Stimulated activated CD8-positive, alpha-beta memory T cell treated with anti-CD3 and anti-CD28 coated beads, Interleukin-15, amount 100 ng/mL, for 48 hours (primary cell): ENCODE measurements around the gene LIPC.
"Not testable (repeated sequence)": the region's sequence is repeated elsewhere in the genome, so short reads cannot be mapped to it uniquely, and the experiment has no call there.

Source experiments
- DNase-seq, 2 donors: peaks; one replicate each; pipeline ENCODE4 v3.0.0-alpha.2; 2020; ENCODE audit warnings: low read depth in 2 of 2

LIPC gene

DNA sequence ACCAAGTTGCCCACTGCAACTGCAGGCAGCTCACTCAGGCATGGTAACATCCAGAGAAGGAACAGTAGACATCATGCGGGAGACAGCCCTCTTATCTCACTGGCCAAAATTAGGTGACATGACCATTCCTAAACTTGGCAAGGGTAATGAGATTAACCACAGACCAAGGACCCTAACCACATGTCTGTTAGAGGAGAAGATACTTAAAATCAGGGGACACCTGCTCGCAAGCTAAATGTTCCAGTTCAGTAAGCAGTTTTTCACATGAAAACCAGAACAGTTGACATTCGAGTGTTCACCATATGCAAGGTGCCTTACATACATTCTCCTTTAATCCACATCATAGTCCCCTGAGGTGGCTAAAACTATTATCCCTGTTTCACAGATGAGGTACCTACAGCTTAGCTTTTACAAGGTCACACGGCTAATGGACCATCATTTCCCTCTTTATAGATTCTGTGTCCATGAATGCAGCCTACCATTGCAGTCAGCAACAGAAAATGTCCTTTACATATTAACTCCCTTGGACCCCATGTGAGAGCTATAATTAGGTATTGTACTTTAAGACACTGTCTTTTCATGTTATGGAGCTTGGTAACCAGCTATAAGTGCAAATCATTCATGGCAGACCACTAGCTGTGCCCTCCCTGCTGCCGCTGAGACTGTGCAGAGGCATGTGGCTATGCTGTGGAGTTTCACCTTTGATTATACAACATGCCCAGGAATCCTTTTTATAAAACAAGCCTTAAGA lies 154.1 kb downstream of the LIPC start:
- no peak for DNase-seq

DNA sequence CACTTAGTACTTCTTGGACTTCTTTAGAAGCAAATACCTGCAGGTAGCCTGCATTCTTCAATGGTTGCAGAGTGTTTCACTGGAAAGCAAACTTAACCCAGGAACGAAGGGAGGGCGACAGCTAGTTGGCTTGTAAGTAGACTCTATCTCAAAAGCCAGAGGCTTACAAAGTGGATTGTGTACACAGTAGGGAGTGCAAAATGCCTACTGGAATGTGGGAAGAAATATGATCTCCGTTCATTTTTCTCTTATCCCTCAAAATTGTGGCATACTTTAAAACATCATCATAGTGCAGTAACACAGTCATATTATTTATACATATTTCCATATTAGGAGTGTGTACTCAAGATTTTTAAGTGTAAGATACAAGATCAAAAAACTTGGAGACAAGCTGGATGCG lies 155.7 kb downstream of the LIPC start:
- no peak for DNase-seq

DNA sequence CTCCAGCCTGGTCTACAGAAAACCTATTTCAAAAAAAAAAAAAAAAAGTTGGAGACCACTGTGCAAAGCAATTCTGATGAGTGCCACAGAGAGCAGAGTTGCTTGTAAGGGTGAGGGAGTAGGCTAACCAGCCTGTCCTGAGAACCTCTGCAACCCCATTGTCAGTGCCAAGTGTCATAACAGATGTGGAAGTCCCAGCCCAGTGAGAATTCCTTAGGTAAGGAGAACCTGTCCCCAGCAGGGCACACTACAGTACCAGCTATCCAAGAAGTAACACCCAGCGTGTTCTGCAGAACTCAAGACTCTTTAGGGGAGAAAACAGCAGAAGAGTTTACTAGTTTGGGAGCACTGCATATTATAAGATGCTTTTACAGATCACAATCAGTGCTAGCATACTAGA lies 156.3 kb downstream of the LIPC start:
- no peak for DNase-seq

DNA sequence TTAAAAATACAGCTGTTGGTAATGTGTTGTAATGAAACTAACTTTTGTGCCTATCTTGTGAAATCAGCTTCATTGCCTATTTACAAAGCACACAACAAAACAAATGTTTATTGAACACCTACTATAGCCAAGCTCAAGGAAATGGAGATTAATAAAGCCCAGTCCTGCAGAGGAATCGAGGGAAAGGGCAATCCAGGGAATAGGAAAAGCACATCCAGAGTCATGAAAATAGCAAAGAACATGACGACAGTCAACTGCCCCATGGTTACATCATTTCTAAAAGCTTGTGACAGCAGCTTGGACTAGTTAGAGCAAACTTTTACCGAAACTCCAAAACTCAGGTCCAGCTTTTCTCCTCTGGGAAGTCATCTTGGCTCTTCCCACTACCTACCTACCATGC lies 157.3 kb downstream of the LIPC start:
- no peak for DNase-seq

DNA sequence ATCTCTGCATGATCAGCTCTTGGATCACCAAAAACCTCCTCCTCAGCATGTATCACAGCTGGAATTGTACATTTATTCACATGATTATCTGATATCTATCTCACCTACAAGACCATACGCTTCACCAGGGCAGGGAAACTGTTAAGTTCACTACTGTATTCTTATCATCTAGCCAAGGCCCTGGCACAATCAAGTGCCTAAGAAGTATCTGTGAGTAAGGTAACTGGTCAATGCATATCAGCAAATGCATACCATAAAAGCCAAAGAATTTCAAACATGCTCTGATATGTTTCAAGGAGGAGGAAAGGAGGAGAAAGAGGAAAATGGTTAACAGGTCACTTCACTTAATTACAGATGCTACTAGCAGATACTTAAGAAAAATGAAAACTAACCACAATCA lies 158.4 kb downstream of the LIPC start:
- DNase-seq, result no peak

DNA sequence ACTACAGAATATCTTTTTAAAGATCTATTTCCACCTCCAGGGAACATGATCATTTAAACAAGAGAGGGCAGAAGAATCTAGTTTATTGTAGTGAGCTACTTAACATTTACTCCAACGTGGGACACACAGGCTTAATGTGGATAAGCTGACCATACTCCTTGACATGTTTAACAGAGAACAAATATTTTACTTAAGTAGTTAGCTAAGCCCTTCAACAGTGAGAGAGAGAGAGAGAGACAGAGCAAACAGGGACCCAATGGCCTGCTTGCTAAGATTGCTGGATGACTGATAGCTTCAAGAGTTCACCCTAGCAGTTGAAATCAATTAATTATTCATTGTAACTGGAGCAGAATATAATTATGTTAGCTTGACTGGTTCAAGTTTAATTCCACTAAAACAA lies 159.1 kb downstream of the LIPC start:
- no peak for DNase-seq

DNA sequence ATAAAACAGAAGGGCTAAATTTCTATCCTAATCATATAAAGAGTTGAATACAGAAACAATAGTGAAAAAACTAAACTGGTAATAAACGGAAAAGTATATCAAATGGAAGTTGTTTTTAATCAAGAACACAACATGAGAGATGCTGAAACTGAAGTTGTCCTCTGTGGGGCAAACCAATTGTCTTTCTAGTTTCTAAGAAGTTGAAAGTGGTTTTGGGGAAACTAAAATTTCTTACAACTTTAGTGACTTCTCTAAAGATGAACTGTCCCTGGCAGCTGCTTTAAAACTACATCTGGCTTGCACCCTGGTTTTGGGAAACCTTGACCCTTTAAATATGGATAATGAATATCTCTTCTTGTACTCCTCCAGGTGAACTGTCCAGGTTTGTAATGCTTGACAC lies 162.1 kb downstream of the LIPC start:
- DNase-seq, result no peak

DNA sequence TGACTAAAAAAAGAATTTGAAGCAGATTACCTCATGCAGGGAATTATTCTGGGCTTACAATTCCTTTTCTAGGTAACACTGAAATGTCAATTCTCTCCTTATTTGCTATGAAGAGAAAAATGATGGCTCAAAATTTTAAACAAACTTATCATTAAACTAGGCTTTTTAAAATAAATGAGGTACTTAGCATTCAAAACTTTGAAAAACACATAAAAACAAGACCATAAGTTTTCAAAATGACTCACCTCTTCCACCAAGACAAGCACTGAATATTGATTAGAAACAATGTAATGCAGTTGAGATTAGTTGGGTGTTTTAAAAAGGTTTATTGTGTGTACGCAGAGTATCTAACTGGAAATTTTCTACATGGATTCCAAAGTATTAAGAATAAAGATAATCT lies 163.1 kb downstream of the LIPC start:
- DNase-seq, result no peak

DNA sequence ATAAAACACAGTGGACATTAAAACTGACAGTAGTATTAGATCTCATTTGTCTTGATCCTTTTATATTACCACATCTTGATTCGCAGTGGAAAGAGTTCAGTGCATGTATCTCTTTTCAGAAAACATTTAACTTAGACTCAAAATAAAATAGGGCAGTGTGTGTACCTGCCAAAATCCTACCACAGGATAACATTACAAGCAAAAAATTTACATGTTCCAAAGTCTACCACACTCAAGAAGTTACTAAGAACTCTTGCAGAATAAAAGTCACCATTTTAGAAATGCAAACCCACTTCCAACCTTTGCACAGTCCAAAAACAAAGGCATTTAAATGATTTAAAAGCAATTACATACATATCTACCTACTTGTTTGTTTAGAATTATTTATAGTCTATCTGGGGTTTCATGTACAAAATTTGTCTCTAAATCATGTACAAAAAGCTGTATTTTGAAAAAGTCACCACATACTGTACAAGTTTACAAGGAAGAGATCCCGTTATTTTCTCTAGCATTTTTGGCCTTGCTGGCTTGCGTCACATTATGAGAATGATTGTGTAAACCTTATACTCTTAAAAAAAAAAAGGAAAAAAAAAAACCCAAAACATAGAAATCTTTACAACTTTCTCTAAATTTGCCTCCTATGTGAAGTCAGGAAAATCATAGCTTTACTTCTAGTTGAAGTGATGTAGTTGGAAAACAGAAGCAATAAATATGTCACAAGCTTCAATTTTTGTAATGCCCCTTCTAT lies 163.9 kb downstream of the LIPC start:
- no peak for DNase-seq

DNA sequence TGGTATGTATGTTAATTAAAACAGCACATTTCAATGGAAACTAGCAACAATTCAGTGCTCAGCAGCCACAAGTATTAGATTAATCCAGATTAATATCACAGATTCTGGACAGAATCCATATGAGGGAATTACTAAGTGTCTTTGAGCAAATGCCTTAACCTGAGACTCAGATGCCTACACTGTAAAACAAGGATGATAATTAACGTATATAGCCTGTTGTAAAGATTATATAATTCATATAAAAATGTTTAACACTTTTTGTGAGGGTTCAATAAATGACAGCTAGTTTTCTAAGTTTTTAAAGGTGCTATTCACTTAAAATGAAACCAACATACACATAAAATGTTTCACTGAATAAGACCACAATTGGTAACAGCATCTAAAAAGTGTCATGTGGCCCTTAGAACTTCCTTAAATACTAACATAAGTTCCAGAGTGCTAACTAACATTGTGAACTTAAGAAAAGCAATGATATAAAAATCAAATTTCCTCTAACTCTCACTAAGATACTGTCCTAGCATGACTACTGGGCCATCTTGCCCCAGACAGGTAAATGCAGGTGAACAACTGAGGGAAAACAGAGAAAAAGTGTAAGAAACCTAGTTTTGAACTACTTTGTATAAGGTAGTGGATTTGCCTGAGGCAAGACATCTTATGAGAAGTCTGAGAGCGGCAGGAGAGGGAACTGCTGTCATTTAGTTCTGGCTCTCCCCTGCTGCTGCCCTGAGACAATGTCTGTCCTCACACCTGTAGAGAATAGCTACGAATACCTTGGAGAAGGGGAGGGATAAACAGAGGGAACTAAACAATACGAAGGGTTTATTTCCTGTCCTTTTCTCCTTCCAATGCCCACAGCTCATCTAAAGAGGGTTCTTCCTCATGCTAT lies 166.4 kb downstream of the LIPC start:
- DNase-seq, result no peak

DNA sequence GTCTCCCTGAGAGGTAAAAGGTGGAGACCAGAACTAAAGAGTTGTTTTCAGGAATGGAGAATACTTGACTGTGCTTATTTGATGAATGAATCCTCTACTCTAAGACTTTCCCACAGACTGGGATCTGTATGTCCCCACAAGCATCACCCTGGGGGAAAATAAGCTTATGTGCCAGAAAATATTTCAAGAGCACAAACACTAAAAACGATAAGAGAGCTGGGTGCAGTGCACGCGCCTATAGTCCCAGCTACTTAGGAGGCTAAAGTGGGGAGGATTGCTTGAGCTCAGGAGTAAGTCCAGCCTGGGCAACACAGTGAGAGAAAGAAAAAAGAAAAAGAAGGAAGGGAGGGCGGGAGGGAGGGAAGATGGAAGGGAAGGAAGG lies 167.0 kb downstream of the LIPC start:
- DNase-seq, result no peak

DNA sequence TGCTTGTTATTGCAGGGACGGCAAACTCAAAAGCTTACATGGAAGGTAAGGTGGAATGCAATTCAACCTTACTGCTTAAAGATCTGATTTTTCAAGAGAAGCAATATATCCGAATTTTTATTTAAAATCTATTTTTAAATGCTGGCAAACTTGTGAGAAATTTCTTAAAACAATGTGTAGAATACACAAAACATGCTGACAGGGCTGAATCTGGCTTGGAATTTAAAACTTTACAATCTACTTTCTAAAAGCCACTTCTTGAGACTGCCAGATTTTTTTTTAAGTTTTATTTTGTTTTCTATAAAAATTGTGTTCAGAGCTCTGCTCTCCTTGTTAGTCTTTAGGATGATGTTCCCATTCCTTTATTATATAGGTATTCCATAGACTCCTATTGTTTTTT lies 171.0 kb downstream of the LIPC start:
- DNase-seq, result no peak

DNA sequence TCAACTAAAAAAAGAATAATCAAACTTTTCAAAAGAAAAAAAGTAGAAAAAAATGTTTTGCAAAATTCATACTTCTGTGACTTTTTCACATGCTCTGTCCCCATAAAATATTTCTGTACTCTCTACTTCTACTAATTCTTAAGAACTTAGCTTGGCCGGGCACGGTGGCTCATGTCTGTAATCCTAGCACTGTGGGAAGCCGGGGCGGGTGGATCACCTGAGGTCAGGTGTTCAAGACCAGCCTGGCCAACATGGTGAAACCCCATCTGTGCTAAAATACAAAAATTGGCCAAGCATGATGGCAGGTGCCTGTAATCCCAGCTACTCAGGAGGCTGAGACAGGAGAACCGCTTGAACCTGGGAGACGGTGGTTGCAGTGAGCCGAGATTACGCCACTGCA lies 172.1 kb downstream of the LIPC start:
- DNase-seq, result not testable (repeated sequence)

DNA sequence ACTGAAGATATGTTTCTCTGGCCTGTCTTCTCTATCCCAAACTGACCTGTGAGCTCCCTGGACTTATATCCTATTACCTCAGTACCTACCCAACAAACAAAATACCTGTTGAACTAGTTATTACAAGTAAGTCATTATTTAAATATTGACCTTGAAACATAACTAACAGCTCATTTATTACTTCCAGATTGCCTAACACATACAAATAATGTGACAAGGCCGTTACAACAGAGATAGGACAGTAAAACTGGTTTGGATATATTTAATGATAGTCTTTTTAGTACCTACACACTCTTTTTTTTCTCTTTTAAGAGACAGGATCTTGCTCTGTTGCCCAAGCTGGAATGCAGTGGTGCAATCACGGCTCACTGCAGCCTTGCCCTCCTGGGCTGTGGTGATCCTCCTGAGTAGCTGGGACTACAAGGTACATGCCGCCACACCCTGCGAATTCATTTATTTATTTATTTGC lies 172.7 kb downstream of the LIPC start:
- no peak for DNase-seq

DNA sequence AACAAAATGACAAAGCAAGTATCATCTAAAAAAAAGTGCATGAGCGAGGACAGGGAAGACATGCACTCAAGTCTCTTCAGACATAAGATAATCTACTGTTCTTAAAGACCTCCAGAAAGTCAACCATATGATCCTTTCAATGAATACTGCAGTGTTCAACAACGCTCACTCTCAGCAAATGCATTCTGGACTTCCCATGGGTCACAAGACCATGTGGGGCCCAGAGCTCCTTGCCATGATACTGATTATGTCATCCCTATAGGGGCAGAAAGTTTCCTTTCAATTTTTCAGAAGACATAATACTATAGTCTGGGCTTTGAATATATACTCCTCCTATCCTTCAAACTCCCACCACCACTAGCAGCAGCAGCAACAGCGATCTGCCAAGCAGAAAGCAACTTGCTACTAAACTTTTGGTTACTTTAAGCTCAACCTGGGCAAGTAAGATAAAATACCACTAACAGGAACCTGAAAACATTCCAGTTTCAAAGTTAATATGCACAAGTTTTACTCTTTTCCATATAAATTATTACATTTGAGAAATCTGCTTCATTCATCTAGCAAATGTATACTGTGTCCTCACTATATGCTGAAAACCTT lies 174.2 kb downstream of the LIPC start:
- no peak for DNase-seq

DNA sequence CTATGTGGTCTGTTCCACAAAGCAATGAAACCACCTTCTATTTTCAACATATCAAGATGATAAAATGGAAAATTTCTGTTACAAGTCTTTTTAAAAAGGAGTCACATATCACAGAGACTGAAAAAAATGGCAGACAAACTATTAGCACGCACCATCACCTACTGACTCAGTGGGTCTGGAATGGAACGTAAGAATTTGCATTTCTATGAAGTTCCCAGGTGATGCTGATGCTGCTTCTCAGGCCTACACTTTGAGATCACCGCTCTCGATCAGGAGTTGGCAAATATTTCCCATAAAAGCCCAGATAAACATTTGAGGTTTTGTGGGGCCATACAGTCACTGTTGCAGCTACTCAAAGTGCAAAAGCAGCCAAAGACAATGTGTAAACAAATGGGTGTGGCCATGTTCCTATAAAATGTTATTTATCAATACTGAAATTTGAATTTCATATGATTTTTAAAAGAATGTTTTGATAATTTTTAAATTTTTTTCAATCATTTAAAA lies 174.8 kb downstream of the LIPC start:
- DNase-seq, result no peak

DNA sequence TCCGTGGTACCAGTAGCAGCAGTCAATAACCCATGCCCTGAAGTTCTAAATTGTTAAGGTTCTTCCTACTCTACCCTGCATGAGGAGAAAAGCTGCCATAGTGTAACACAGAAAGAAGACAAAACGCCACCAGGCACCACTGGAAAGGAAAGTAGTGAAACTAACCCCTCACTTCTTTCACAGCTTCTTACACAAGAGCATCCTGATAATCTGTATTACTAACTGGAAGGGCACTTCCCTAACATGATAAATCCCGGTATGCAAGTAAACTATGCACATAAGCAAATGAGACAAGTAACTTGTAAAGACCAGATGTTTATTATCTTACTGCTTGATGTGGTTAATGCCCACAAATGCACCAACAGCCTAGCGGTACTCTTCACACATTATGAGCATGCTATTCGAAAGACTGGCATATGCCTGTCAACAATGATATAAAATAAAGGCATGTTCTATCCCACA lies 176.4 kb downstream of the LIPC start:
- DNase-seq, result no peak

DNA sequence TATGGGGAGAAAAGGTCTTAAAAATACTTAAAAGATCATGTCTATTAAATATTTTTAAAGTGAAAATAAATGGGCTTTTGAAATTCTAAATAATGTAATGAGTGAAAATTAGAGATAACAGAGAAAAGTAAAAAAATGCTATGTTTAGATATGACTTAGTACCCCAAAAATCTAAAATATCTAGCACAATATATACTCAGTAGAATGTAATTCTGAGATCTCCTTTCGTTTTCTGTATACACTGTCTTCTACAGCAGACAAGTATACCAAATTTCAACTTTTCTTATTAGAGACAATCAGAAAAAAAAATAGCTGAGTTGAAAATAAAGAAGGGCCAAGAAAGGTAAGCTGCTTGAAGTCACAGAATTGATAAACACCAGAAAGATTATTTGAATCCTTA lies 176.9 kb downstream of the LIPC start:
- no peak for DNase-seq

DNA sequence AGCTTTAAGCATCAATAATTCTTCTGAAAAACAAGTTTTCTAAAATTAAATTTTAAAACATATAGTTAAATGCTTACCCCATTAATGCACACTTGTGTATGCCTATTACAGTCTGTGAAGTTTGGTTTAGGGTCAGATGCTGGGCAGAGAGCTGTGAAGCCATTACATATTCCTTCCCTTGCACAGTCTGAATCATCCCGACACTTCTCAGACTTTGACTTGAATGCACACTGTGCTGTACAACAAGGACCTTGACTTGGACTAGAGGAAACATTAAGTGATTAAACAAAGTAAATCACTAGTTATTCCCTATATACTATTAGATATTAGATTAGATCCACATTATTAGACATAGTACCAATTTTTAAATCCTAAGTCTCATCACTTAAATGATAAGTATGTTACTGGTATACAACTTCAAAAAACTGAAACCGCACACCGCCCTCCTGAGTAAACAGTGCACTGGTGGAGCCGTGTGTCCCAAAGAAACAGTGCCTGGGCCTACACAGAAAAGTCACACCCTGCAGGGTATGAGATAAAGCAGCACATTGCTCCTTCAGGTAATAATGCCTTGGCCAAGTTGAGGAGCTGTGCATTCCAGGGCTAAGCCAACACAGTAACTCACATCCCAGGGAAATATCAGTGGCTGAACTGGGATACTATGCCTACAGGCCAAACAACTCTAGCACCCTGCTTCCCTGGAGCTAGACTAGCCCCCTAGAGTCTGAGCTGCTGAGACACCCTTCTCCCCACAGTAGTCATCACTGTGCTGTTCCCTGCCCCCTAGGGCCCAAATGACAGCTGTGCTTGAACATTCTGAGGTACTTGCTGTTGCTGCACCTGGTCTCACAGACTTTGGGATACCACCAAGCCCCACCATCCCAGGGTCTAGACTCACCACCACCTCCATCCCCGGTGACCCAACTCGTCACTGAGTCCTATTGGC lies 180.2 kb downstream of the LIPC start:
- no peak for DNase-seq

DNA sequence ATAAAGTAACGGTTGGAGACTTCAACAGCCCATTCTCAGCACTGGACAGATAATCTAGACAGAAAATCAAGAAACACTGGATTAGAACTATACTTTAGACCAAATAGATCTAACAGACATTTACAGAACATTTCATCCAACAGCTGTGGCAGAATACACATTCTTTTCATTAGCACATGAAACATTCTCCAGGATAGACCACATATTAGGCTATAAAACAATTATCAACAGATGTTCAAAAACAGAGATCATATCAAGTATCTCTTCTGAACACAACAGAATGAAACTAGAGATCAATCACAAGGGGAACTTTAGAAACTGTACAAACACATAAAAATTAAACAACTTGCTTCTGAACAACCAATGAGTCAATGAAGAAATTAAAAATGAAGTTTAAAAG lies 184.4 kb downstream of the LIPC start:
- DNase-seq, result no peak
